H1 (cell line): ENCODE measurements around the gene DPH1. TPM values are rescaled to one million over a fixed set of nuclear protein-coding genes. Genes with fewer than 3 reads are reported as not detected.

Experiments
- CHD1 ChIP-seq: IDR thresholded peaks from 2 replicates; pipeline ENCODE4 v1.6.1; 2012; ENCODE audit warnings: low read depth, low read length, improper control_type of control experiment
- CREB1 ChIP-seq: IDR thresholded peaks from 2 replicates; pipeline ENCODE4 v1.6.1; 2012; ENCODE audit warnings: inconsistent platforms
- EP300 ChIP-seq, 2 experiments: IDR thresholded peaks; 1 replicate in 1 of 2; 2 replicates in 1 of 2; pipeline ENCODE4 v1.6.1; 2011 to 2012; ENCODE audit warnings: low read depth in 2 of 2, low read length in 2 of 2, mild to moderate bottlenecking in 2 of 2, borderline replicate concordance in 1 of 2, inconsistent platforms in 1 of 2, moderate library complexity in 1 of 2
- EZH2 ChIP-seq: fragments of 200-600 bp; sonication (generic); IDR thresholded peaks from 2 replicates; pipeline ENCODE4 v1.7.1; 2012; ENCODE audit warnings: low read depth, mild to moderate bottlenecking, moderate library complexity, low read length, inconsistent platforms; ENCODE audit not compliant: severe bottlenecking
- GABPA ChIP-seq: IDR thresholded peaks from 2 replicates; pipeline ENCODE4 v1.6.1; 2011; ENCODE audit warnings: mild to moderate bottlenecking, low read length, moderate library complexity, borderline replicate concordance; ENCODE audit not compliant: insufficient read depth
- HDAC2 ChIP-seq, 2 experiments: fragments of 300-600 bp in 1 of 2; sonication (generic) in 1 of 2; IDR thresholded peaks; 2 replicates each; pipeline ENCODE4 v1.6.1; 2011 to 2012; ENCODE audit warnings: low read depth in 2 of 2, low read length in 2 of 2, mild to moderate bottlenecking in 2 of 2, moderate library complexity in 2 of 2, borderline replicate concordance in 1 of 2, inconsistent platforms in 1 of 2
- JUN ChIP-seq: IDR thresholded peaks from 2 replicates; pipeline ENCODE4 v1.6.1; 2011; ENCODE audit warnings: low read depth, mild to moderate bottlenecking, improper control_type of control experiment, low read length
- KDM4A ChIP-seq: IDR thresholded peaks from one replicate; pipeline ENCODE4 v1.7.1; 2012; ENCODE audit warnings: low read depth, mild to moderate bottlenecking, moderate library complexity, low read length, inconsistent platforms; ENCODE audit not compliant: severe bottlenecking
- KDM5A ChIP-seq: fragments of 200-600 bp; IDR thresholded peaks from 2 replicates; pipeline ENCODE4 v1.7.1; 2012; ENCODE audit warnings: mild to moderate bottlenecking, low read length, inconsistent platforms, mixed read lengths
- NRF1 ChIP-seq: IDR thresholded peaks from 2 replicates; pipeline ENCODE4 v1.6.1; 2011; ENCODE audit warnings: mild to moderate bottlenecking, low read depth, low read length, improper control_type of control experiment
- POLR2AphosphoS5 ChIP-seq: IDR thresholded peaks from 2 replicates; pipeline ENCODE4 v1.6.1; 2011; ENCODE audit warnings: low read depth, low read length
- POU5F1 ChIP-seq: IDR thresholded peaks from 2 replicates; pipeline ENCODE4 v1.6.1; 2011; ENCODE audit warnings: low read depth, mild to moderate bottlenecking, low read length, moderate library complexity
- RAD21 ChIP-seq, 2 experiments: IDR thresholded peaks in 1 of 2; conservative IDR thresholded peaks in 1 of 2; 2 replicates each; pipeline ENCODE4 v1.6.1; 2011; ENCODE audit warnings: low read depth in 2 of 2, low read length in 2 of 2, improper control_type of control experiment in 1 of 2, inconsistent platforms in 1 of 2, mild to moderate bottlenecking in 1 of 2, moderate library complexity in 1 of 2
- RBBP5 ChIP-seq: IDR thresholded peaks from 2 replicates; pipeline ENCODE4 v1.7.1; 2012; ENCODE audit warnings: low read depth, mild to moderate bottlenecking, inconsistent platforms, low read length, moderate library complexity, borderline replicate concordance
- SIN3A ChIP-seq, 2 experiments: IDR thresholded peaks in 1 of 2; conservative IDR thresholded peaks in 1 of 2; 2 replicates each; pipeline ENCODE4 v1.6.1; 2011 to 2012; ENCODE audit warnings: low read length in 2 of 2, improper control_type of control experiment in 1 of 2, low read depth in 1 of 2, mild to moderate bottlenecking in 1 of 2
- SP1 ChIP-seq: IDR thresholded peaks from 2 replicates; pipeline ENCODE4 v1.6.1; 2011; ENCODE audit warnings: low read depth, low read length
- SP4 ChIP-seq: IDR thresholded peaks from 2 replicates; pipeline ENCODE4 v1.6.1; 2012; ENCODE audit warnings: low read length, inconsistent platforms
- SRF ChIP-seq: IDR thresholded peaks from 2 replicates; pipeline ENCODE4 v1.6.1; 2011; ENCODE audit warnings: mild to moderate bottlenecking, low read depth, low read length, moderate library complexity
- TAF1 ChIP-seq: IDR thresholded peaks from 2 replicates; pipeline ENCODE4 v1.6.1; 2011; ENCODE audit warnings: mild to moderate bottlenecking, low read depth, low read length
- YY1 ChIP-seq: IDR thresholded peaks from 2 replicates; pipeline ENCODE4 v1.6.1; 2011; ENCODE audit warnings: low read depth, mild to moderate bottlenecking, low read length
- polyA plus RNA-seq, 7 experiments: library from polyadenylated mRNA; depleted of rRNA in 3 of 7; stranded (reverse) in 5 of 7; unstranded in 2 of 7; fragments of >200 nt in 5 of 7; fragments of 200-250 nt in 2 of 7; gene quantifications; 1 replicate in 5 of 7; 2 replicates in 1 of 7; 4 replicates in 1 of 7; pipeline versions ENCODE4 v1.2.1 to v1.2.3, GENCODE V29; 2011 to 2013; ENCODE audit warnings: missing spikeins in 2 of 7, mixed read lengths in 2 of 7
- total RNA-seq: library from RNA; stranded (reverse); fragmentation: NEBNext Ultra II Directional; extraction: Animal tissue kit (Norgen Biotek cat#: 25700); gene quantifications from 2 replicates; pipeline ENCODE4 v1.2.1, GENCODE V29; 2021
- TF ChIP-seq, protein P1 (sequence below): IDR thresholded peaks from 2 replicates; pipeline ENCODE4 v1.6.1; 2012; ENCODE audit warnings: low read length, inconsistent platforms

Gene DPH1
- total and polyA plus RNA-seq, 2 of the 8 experiments (the other 6 are each of a cell fraction or from before 2014, with no cell fraction given) = 24.9 to 30.0 TPM

DNA sequence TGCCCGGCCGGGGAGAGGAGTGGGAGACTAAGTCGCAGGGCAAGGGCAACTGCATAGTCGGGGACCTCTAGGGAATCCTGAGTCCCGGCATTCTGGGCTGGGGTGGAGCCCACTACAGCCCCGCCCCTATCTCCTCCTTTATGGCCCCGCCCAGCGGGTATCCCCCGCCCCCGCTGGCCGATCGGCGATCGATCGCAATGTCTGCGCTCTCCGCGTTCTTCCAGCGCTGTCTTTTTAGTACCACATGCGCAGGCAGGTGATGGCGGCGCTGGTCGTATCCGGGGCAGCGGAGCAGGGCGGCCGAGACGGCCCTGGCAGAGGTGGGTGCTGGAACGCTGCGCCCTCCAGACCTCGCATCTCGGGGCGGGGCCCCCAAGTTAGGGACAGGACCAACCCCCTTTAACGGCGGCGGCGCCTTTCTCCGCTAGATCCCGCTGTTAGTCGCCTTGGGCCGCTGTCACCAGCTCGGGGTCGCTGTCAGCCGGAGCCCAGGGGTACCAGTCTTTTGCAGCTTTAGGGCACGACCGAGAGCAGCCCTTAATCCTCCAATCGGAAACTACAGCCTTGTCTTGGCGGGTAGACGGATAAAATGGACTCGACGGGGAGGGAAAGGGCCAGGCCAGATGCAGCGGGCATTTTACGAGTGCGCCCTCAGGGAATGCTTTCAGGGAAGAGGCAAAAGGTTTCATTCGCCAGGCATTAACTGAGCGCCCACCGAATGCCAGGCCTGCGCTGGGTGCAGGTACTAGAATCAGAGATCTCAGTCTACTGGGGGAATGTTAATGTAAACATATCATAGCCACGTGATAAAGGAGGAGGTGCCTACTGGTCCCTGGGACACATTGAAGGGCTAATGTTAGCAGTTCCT, at the start of gene DPH1 (continued):
- TF ChIP-seq GABPA (0 out of 2 replicates have a peak, but pooled peaks have one; percentile 35), SP1 (peak; percentile 90), SP4 (peak; percentile 87; the same call in 1 of the 2 replicates), EZH2 (peak; percentile 29), SRF (peak; percentile 98), NRF1 (no peak), KDM4A (peak; percentile 91), RAD21 (IDR thresholded peaks at IDR 0.05 in 1 of 2, conservative IDR thresholded peaks at IDR 0.05 in 1 of 2; ENCODE audit: low read depth in 2 of 2, low read length in 2 of 2) (0 out of 4 replicates have a peak, but pooled peaks of 1 of the 2 experiments have one; percentile 14), SIN3A (conservative IDR thresholded peaks at IDR 0.05 in 1 of 2, IDR thresholded peaks at IDR 0.05 in 1 of 2; ENCODE audit: low read depth in 1 of 2, low read length in 2 of 2) (peak; percentile 97 to 98), EP300 (IDR thresholded peaks at IDR 0.05; ENCODE audit: borderline replicate concordance in 1 of 2, low read depth in 2 of 2, low read length in 2 of 2) (peak in 1 of 2 experiments; percentile 46; a peak in 1 of 3 replicates), KDM5A (peak; percentile 60; the same call in 1 of the 2 replicates), JUN (no peak), TAF1 (peak; percentile 81), CHD1 (no peak), YY1 (peak; percentile 94), POU5F1 (no peak), RBBP5 (peak; percentile 55; the same call in 1 of the 2 replicates), HDAC2 (IDR thresholded peaks at IDR 0.05; ENCODE audit: borderline replicate concordance in 1 of 2, low read depth in 2 of 2, low read length in 2 of 2) (peak; percentile 80 to 98; a peak in 3 of 4 replicates), CREB1 (peak; percentile 51; the same call in 1 of the 2 replicates), POLR2AphosphoS5 (peak; percentile 38; the same call in 1 of the 2 replicates)
- TF ChIP-seq, protein P1, sequence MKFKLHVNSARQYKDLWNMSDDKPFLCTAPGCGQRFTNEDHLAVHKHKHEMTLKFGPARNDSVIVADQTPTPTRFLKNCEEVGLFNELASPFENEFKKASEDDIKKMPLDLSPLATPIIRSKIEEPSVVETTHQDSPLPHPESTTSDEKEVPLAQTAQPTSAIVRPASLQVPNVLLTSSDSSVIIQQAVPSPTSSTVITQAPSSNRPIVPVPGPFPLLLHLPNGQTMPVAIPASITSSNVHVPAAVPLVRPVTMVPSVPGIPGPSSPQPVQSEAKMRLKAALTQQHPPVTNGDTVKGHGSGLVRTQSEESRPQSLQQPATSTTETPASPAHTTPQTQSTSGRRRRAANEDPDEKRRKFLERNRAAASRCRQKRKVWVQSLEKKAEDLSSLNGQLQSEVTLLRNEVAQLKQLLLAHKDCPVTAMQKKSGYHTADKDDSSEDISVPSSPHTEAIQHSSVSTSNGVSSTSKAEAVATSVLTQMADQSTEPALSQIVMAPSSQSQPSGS = no peak
